B cell (primary cell): ENCODE data around the gene HS6ST3. TPM values are rescaled to one million over a fixed set of nuclear protein-coding genes. Genes with fewer than 3 reads are reported as not detected.

ENCODE experiments used
- ATAC-seq: fragments of 200-7000 bp; cut with Tn5 transposase; one replicate; pipeline ENCODE4 v1.10.0; 2021; ENCODE audit warnings: low read depth, mild to moderate bottlenecking, moderate number of reproducible peaks, moderate library complexity
- CTCF ChIA-PET: fragments of 350-600 bp; sonication (Branson Sonifier 250); formaldehyde crosslinking; loops from one replicate; lab custom pipeline; 2021; ENCODE audit warnings: antibody characterized with exemption, inconsistent platforms; lab: Charles Lee
- POLR2A ChIA-PET: fragments of 350-600 bp; sonication (Branson Sonifier 250); formaldehyde crosslinking; loops from one replicate; lab custom pipeline; 2021; ENCODE audit warnings: antibody characterized with exemption; lab: Charles Lee
- DNase-seq: peaks from one replicate; pipeline ENCODE4 v3.0.0; 2013
- H2AFZ ChIP-seq: 2 replicates; pipeline ENCODE4 v1.6.1; 2012; ENCODE audit warnings: mild to moderate bottlenecking, low read depth, low read length; ENCODE audit not compliant: insufficient read depth, poor library complexity, severe bottlenecking
- H3K27ac ChIP-seq, 2 donors: 1 replicate in 1 of 2; 2 replicates in 1 of 2; pipeline ENCODE4 v1.5.1; 2012 to 2013; ENCODE audit warnings: low read length in 2 of 2, mild to moderate bottlenecking in 2 of 2, moderate library complexity in 1 of 2
- H3K27me3 ChIP-seq, 4 experiments: fragments of 200-600 bp in 1 of 4; sonication (generic) in 1 of 4; replicated peaks in 1 of 4; 1 replicate in 2 of 4; 2 replicates in 2 of 4; pipeline versions ENCODE4 v1.6.1 to v1.7.0; 2013 to 2016; ENCODE audit warnings: low read length in 3 of 4, mild to moderate bottlenecking in 2 of 4, mixed read lengths in 1 of 4, moderate library complexity in 1 of 4; ENCODE audit not compliant: insufficient read depth in 4 of 4, control insufficient read depth in 3 of 4; ENCODE audit errors: control extremely low read depth in 1 of 4
- H3K36me3 ChIP-seq, 2 experiments: replicated peaks in 1 of 2; 1 replicate in 1 of 2; 2 replicates in 1 of 2; pipeline versions ENCODE4 v1.6.1 to v1.7.1; 2013; ENCODE audit warnings: low read length in 1 of 2; ENCODE audit not compliant: insufficient read depth in 2 of 2, control insufficient read depth in 1 of 2; ENCODE audit errors: control extremely low read depth in 1 of 2, extremely low read depth in 1 of 2
- H3K4me1 ChIP-seq, 2 donors: fragments of 200-600 bp in 1 of 2; sonication (generic) in 1 of 2; 1 replicate in 1 of 2; 2 replicates in 1 of 2; pipeline versions ENCODE4 v1.5.1 to v1.6.1; 2013 to 2017; ENCODE audit warnings: low read length in 2 of 2; ENCODE audit not compliant: control insufficient read depth in 2 of 2, insufficient read depth in 2 of 2
- H3K4me2 ChIP-seq: replicated peaks from 2 replicates; pipeline ENCODE3; 2012; ENCODE audit warnings: mild to moderate bottlenecking, low read depth, low read length; ENCODE audit not compliant: poor library complexity, severe bottlenecking
- H3K4me3 ChIP-seq, 5 experiments: fragments of 200-600 bp in 1 of 5; sonication (generic) in 1 of 5; 1 replicate in 3 of 5; 2 replicates in 2 of 5; pipeline versions ENCODE4 v1.5.1 to v1.7.0; 2011 to 2016; ENCODE audit warnings: low read length in 4 of 5, mild to moderate bottlenecking in 4 of 5, low read depth in 2 of 5, control low read depth in 1 of 5, moderate library complexity in 1 of 5; ENCODE audit not compliant: insufficient read depth in 1 of 5; ENCODE audit errors: control extremely low read depth in 1 of 5, extremely low read depth in 1 of 5
- H3K79me2 ChIP-seq: fragments of 200-600 bp; sonication (generic); one replicate; pipeline ENCODE4 v1.6.0; 2016; ENCODE audit warnings: low read length; ENCODE audit not compliant: control insufficient read depth, insufficient read depth
- H3K9ac ChIP-seq: fragments of 200-600 bp; sonication (generic); 2 replicates; pipeline ENCODE4 v1.6.1; 2017; ENCODE audit warnings: mild to moderate bottlenecking, low read length, moderate library complexity
- H3K9me3 ChIP-seq, 3 donors: one replicate each; pipeline versions ENCODE4 v1.6.1 to v1.7.1; 2013; ENCODE audit warnings: low read length in 2 of 3; ENCODE audit not compliant: control insufficient read depth in 2 of 3, insufficient read depth in 1 of 3; ENCODE audit errors: control extremely low read depth in 1 of 3
- H4K20me1 ChIP-seq: 2 replicates; pipeline ENCODE4 v1.6.0; 2012; ENCODE audit warnings: mild to moderate bottlenecking, low read length; ENCODE audit not compliant: insufficient read depth, control insufficient read depth, poor library complexity, severe bottlenecking
- H3K27ac Mint-ChIP-seq: one replicate; pipeline ENCODE4 v1.8.0; 2021; ENCODE audit warnings: mixed read lengths
- H3K27me3 Mint-ChIP-seq: one replicate; pipeline ENCODE4 v1.8.0; 2021; ENCODE audit warnings: mixed read lengths
- H3K4me1 Mint-ChIP-seq: one replicate; pipeline ENCODE4 v1.8.0; 2021; ENCODE audit warnings: mixed read lengths
- H3K4me3 Mint-ChIP-seq: one replicate; pipeline ENCODE4 v1.8.0; 2021; ENCODE audit warnings: mixed read lengths
- H3K9me3 Mint-ChIP-seq: one replicate; pipeline ENCODE4 v1.8.0; 2022; ENCODE audit warnings: mixed read lengths; ENCODE audit not compliant: insufficient read depth
- CTCF ChIP-seq: fragments of 200-600 bp; IDR thresholded peaks from one replicate; pipeline ENCODE4 v1.8.0; 2022; ENCODE audit warnings: antibody characterized with exemption, mild to moderate bottlenecking
- EZH2 ChIP-seq: IDR thresholded peaks from 2 replicates; pipeline ENCODE4 v1.6.1; 2012; ENCODE audit warnings: borderline replicate concordance, low read depth, mild to moderate bottlenecking, moderate library complexity, low read length; ENCODE audit not compliant: insufficient read depth, poor library complexity, severe bottlenecking
- WGBS: methylation state at CpG from one replicate; pipeline ENCODE4 v1.1.5; 2013; ENCODE audit warnings: missing lambda C conversion rate; ENCODE audit not compliant: insufficient coverage; 5-methylcytosine and 5-hydroxymethylcytosine counted together
- intact Hi-C: fragments of 100-400 bp; cut with micrococcal nuclease; formaldehyde crosslinking; loops from one replicate; pipeline ENCODE4 v1.10.0; 2022
- polyA plus RNA-seq: library from polyadenylated mRNA; depleted of rRNA; stranded (reverse); fragments of >200 nt; gene quantifications from 2 replicates; pipeline ENCODE4 v1.2.3, GENCODE V29; 2012
- total RNA-seq, 2 donors: library from RNA; stranded (reverse); fragments of 120-200 nt in 1 of 2; gene quantifications; 1 replicate in 1 of 2; 2 replicates in 1 of 2; pipeline versions ENCODE4 v1.2.3 to v1.2.4, GENCODE V29; 2013 to 2022

HS6ST3 gene
- total and polyA plus RNA-seq, 2 donors (not counting 1 experiment from before 2014, with no cell fraction given): not detected

- no peaks in the 10 kb centered on the region for H3K27me3 ChIP-seq
Measured at GRCh38 chr13:96734499-96734898, 644.6 kb downstream of the HS6ST3 start.

GRCh38 chr13:96741779-96742178 lies 651.9 kb downstream of the HS6ST3 start:
- ChIA-PET CTCF (no interaction called here), POLR2A (no interaction called here)
- no peak for ATAC-seq
- Histone ChIP-seq H3K4me3 (no peak overlapping the region), H3K36me3 (no peaks in the 10 kb centered on the region), H2AFZ (no peak overlapping the region), H3K4me2 (no peak overlapping the region), H4K20me1 (no peaks in the 10 kb centered on the region), H3K79me2 (no peaks in the 10 kb centered on the region), H3K27ac (no peak overlapping the region), H3K9me3 (no peaks in the 10 kb centered on the region), H3K4me1 (no peaks in the 10 kb centered on the region), H3K27me3 (no peaks in the 10 kb centered on the region), H3K9ac (no peak overlapping the region)
- Mint-ChIP-seq H3K9me3 (no peaks in the 10 kb centered on the region), H3K27me3 (no peaks in the 10 kb centered on the region), H3K27ac (no peak overlapping the region), H3K4me1 (no peaks in the 10 kb centered on the region), H3K4me3 (no peak overlapping the region)
- no CpG with 5 or more reads among the region's 3 CpGs for WGBS
- intact Hi-C loops: no loop called here
- TF ChIP-seq CTCF (no peak), EZH2 (no peak)
- DNase-seq: no peak

More at GRCh38 chr13:96734499-96734898, 644.6 kb downstream of the HS6ST3 start:
- Mint-ChIP-seq H3K27ac (no peak overlapping the region), H3K4me3 (no peak overlapping the region), H3K4me1 (no peaks in the 10 kb centered on the region), H3K9me3 (peaks cover 2% of the 10 kb centered on the region), H3K27me3 (no peaks in the 10 kb centered on the region)
- Histone ChIP-seq H3K4me3 (no peak overlapping the region), H3K9ac (no peak overlapping the region), H3K79me2 (no peaks in the 10 kb centered on the region), H3K9me3 (no peaks in the 10 kb centered on the region), H3K27ac (no peak overlapping the region), H3K36me3 (no peaks in the 10 kb centered on the region), H4K20me1 (no peaks in the 10 kb centered on the region), H3K4me2 (no peak overlapping the region), H3K4me1 (no peaks in the 10 kb centered on the region), H2AFZ (no peak overlapping the region)
- DNase-seq (no peak), ATAC-seq (no peak)
- TF ChIP-seq EZH2 (no peak), CTCF (no peak)
- POLR2A ChIA-PET: no interaction called here
- intact Hi-C loops: no loop called here
- CTCF ChIA-PET: no interaction called here
- WGBS: no CpG with 5 or more reads among the region's 4 CpGs
